OCI-LY7 (cell line): ENCODE data around the gene COX7B2. TPM values are rescaled to one million over a fixed set of nuclear protein-coding genes. Genes with fewer than 3 reads are reported as not detected.

Experiments
- BruUV-seq: library from RNA; stranded (reverse); fragments of 400-500 nt; replicated peaks from 2 replicates; lab custom pipeline; 2021; lab: Mats Ljungman, UMichigan
- CTCF ChIA-PET: fragments of 300-600 bp; sonication (Branson Sonifier 250); formaldehyde crosslinking; loops from one replicate; lab custom pipeline; 2022; ENCODE audit warnings: antibody characterized with exemption; ENCODE audit not compliant: unreplicated experiment; lab: Charles Lee
- POLR2A ChIA-PET: fragments of 300-600 bp; sonication (Branson Sonifier 250); formaldehyde crosslinking; loops from one replicate; lab custom pipeline; 2022; ENCODE audit warnings: antibody characterized with exemption; lab: Charles Lee
- DNase-seq: peaks from one replicate; pipeline ENCODE4 v3.0.0-alpha.2; 2015; ENCODE audit warnings: low spot score
- H2AFZ ChIP-seq: fragments of 200-600 bp; sonication (generic), shearing (Covaris generic); 2 replicates; pipeline ENCODE4 v1.6.1; 2014; ENCODE audit warnings: mild to moderate bottlenecking, antibody characterized with exemption, low read length, moderate library complexity
- H3K27ac ChIP-seq: fragments of 200-600 bp; sonication (generic); 2 replicates; pipeline ENCODE4 v1.5.1; 2014; ENCODE audit warnings: mixed run types, low read depth, mild to moderate bottlenecking, moderate library complexity, low read length, inconsistent platforms; ENCODE audit not compliant: poor library complexity, severe bottlenecking
- H3K36me3 ChIP-seq: fragments of 200-600 bp; sonication (generic); 2 replicates; pipeline ENCODE4 v1.6.1; 2014; ENCODE audit warnings: mild to moderate bottlenecking, antibody characterized with exemption, low read length, moderate library complexity, mixed read lengths; ENCODE audit not compliant: insufficient read depth
- H3K4me1 ChIP-seq: fragments of 200-600 bp; sonication (generic); 2 replicates; pipeline ENCODE4 v1.5.1; 2014; ENCODE audit warnings: mild to moderate bottlenecking, low read length; ENCODE audit not compliant: insufficient read depth, poor library complexity, severe bottlenecking
- H3K4me2 ChIP-seq: fragments of 200-600 bp; sonication (generic); 2 replicates; pipeline ENCODE4 v1.6.1; 2014; ENCODE audit warnings: mild to moderate bottlenecking, low read length
- H3K4me3 ChIP-seq: fragments of 200-600 bp; sonication (generic); 2 replicates; pipeline ENCODE4 v1.5.1; 2014; ENCODE audit warnings: mild to moderate bottlenecking, low read depth, low read length; ENCODE audit not compliant: poor library complexity, severe bottlenecking
- H3K79me2 ChIP-seq: fragments of 200-600 bp; sonication (generic); 2 replicates; pipeline ENCODE4 v1.6.1; 2016; ENCODE audit warnings: low read depth, mild to moderate bottlenecking, low read length, moderate library complexity, mixed read lengths; ENCODE audit not compliant: insufficient read depth
- H3K9me2 ChIP-seq: fragments of 200-600 bp; sonication (generic); 2 replicates; pipeline ENCODE4 v1.6.1; 2016; ENCODE audit warnings: mild to moderate bottlenecking, low read length, mixed read lengths; ENCODE audit not compliant: insufficient read depth
- H3K9me3 ChIP-seq: fragments of 200-600 bp; sonication (generic); 2 replicates; pipeline ENCODE4 v1.6.1; 2014; ENCODE audit warnings: mild to moderate bottlenecking, mixed run types, low read length, mixed read lengths
- H4K20me1 ChIP-seq: fragments of 200-600 bp; sonication (generic); 2 replicates; pipeline ENCODE4 v1.6.1; 2014; ENCODE audit warnings: mild to moderate bottlenecking, antibody characterized with exemption, low read length, moderate library complexity, mixed read lengths; ENCODE audit not compliant: insufficient read depth
- EZH2phosphoT487 ChIP-seq: fragments of 200-600 bp; sonication (generic); IDR thresholded peaks from 2 replicates; pipeline ENCODE4 v1.6.1; 2018; ENCODE audit warnings: low read depth, borderline replicate concordance, mild to moderate bottlenecking, mixed run types, antibody characterized with exemption, low read length, moderate library complexity, mixed read lengths
- intact Hi-C: fragments of 100-400 bp; cut with micrococcal nuclease; formaldehyde crosslinking; loops from one replicate; pipeline ENCODE4 v1.10.0; 2022; ENCODE audit not compliant: unreplicated experiment
- total RNA-seq, 2 experiments: library from RNA; depleted of rRNA in 1 of 2; stranded (reverse); fragments of >200 nt in 1 of 2; shearing (Covaris generic) in 1 of 2; gene quantifications; 2 replicates each; pipeline ENCODE4 v1.2.3, GENCODE V29; 2014 to 2022
- TF ChIP-seq, protein P1 (sequence below): fragments of 200-600 bp; sonication (generic); conservative IDR thresholded peaks from 2 replicates; pipeline ENCODE4 v1.5.1; 2014; ENCODE audit warnings: mild to moderate bottlenecking, antibody characterized with exemption, low read length, moderate library complexity, mixed read lengths

The COX7B2 gene
- total RNA-seq, 2 experiments from 2014 or later: not detected

DNA sequence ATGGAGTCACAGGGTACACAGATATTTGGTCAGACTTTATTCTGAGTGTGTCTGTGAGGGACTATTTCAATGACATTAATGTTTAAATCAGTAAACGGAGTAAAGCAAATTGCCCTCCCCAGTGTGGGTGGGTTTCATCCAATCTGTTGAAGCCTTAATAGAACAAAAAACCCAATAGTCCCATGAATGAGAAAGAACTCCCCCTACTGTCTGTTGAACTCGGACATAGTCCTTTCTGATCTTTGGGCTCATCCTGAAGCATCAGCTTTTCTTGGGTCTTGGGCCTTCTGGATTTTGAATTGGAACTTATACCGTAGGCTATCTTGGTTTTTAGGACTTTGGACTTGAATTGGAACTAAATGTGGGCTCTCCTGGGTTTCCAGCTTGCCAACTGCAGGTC, 193.6 kb downstream of the COX7B2 start:
- Histone ChIP-seq H3K4me1 (no peaks in the 10 kb centered on the region), H3K9me2 (no peaks in the 10 kb centered on the region), H3K36me3 (no peaks in the 10 kb centered on the region), H4K20me1 (no peaks in the 10 kb centered on the region), H3K79me2 (no peaks in the 10 kb centered on the region), H3K4me2 (no peak overlapping the region), H3K4me3 (no peak overlapping the region), H3K27ac (no peak overlapping the region), H3K9me3 (no peaks in the 10 kb centered on the region), H2AFZ (no peak overlapping the region)
- BruUV-seq: no TSS peak
- CTCF ChIA-PET: no interaction called here
- POLR2A ChIA-PET: no interaction called here
- intact Hi-C loops: no loop called here
- no peak for TF ChIP-seq EZH2phosphoT487
- TF ChIP-seq, protein P1, sequence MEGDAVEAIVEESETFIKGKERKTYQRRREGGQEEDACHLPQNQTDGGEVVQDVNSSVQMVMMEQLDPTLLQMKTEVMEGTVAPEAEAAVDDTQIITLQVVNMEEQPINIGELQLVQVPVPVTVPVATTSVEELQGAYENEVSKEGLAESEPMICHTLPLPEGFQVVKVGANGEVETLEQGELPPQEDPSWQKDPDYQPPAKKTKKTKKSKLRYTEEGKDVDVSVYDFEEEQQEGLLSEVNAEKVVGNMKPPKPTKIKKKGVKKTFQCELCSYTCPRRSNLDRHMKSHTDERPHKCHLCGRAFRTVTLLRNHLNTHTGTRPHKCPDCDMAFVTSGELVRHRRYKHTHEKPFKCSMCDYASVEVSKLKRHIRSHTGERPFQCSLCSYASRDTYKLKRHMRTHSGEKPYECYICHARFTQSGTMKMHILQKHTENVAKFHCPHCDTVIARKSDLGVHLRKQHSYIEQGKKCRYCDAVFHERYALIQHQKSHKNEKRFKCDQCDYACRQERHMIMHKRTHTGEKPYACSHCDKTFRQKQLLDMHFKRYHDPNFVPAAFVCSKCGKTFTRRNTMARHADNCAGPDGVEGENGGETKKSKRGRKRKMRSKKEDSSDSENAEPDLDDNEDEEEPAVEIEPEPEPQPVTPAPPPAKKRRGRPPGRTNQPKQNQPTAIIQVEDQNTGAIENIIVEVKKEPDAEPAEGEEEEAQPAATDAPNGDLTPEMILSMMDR: peak; percentile 18; the same call in 1 of the 2 replicates
- DNase-seq: no peak

DNA sequence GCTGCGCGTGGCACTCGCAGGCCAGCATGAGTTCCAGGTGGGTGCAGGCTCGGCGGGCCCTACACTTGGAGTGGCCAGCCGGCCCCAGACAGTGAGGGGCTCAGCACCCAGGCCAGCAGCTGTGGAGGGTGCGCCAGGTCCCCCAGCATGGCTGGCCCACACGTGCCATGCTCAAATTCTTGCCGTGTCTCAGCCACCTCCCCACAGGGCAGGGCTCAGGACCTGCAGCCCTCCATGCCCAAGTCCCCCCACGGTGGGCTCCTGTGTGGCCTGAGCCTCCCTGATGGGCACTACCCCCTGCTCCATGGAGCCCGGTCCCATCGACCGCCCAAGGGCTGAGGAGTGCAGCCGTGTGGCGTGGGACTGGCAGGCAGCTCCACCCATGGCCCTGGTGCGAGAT, 210.2 kb downstream of the COX7B2 start:
- H3K9me3 ChIP-seq: no peaks in the 10 kb centered on the region
- TF ChIP-seq, protein P1: no peak
- TF ChIP-seq EZH2phosphoT487: no peak
- no peak for DNase-seq
- no peaks in the 10 kb centered on the region for H3K36me3 ChIP-seq
- no TSS peak for BruUV-seq
- H2AFZ ChIP-seq: no peak overlapping the region
- no peaks in the 10 kb centered on the region for H4K20me1 ChIP-seq
- no peak overlapping the region for H3K27ac ChIP-seq
- no peak overlapping the region for H3K4me3 ChIP-seq
- H3K4me2 ChIP-seq: no peak overlapping the region
- H3K79me2 ChIP-seq: no peaks in the 10 kb centered on the region
- intact Hi-C loops: no loop called here
- no peaks in the 10 kb centered on the region for H3K4me1 ChIP-seq
- ChIA-PET CTCF (no interaction called here), POLR2A (no interaction called here)
- H3K9me2 ChIP-seq: no peaks in the 10 kb centered on the region

Other genes with a start within 250 kb of the COX7B2 start
- gene GABRA4, start 84.3 kb upstream of the COX7B2 start, total RNA-seq (2014; rRNA removed; shearing (Covaris generic)): not detected in 2 replicates
- not detected in 2 replicates for gene GABRA4, start 84.3 kb upstream of the COX7B2 start, total RNA-seq (2022)
- gene GABRB1, start 122.3 kb upstream of the COX7B2 start, total RNA-seq (2014; rRNA removed; shearing (Covaris generic)): not detected in 2 replicates
- not detected in 2 replicates for gene GABRB1, start 122.3 kb upstream of the COX7B2 start, total RNA-seq (2022)